ENCODE results near the gene QRICH2. TPM values are rescaled to one million over a fixed set of nuclear protein-coding genes. Genes with fewer than 3 reads are reported as not detected.
"Not testable (repeated sequence)": the region's sequence is repeated elsewhere in the genome, so short reads cannot be mapped to it uniquely, and the experiment has no call there.

Gene QRICH2, protein sequence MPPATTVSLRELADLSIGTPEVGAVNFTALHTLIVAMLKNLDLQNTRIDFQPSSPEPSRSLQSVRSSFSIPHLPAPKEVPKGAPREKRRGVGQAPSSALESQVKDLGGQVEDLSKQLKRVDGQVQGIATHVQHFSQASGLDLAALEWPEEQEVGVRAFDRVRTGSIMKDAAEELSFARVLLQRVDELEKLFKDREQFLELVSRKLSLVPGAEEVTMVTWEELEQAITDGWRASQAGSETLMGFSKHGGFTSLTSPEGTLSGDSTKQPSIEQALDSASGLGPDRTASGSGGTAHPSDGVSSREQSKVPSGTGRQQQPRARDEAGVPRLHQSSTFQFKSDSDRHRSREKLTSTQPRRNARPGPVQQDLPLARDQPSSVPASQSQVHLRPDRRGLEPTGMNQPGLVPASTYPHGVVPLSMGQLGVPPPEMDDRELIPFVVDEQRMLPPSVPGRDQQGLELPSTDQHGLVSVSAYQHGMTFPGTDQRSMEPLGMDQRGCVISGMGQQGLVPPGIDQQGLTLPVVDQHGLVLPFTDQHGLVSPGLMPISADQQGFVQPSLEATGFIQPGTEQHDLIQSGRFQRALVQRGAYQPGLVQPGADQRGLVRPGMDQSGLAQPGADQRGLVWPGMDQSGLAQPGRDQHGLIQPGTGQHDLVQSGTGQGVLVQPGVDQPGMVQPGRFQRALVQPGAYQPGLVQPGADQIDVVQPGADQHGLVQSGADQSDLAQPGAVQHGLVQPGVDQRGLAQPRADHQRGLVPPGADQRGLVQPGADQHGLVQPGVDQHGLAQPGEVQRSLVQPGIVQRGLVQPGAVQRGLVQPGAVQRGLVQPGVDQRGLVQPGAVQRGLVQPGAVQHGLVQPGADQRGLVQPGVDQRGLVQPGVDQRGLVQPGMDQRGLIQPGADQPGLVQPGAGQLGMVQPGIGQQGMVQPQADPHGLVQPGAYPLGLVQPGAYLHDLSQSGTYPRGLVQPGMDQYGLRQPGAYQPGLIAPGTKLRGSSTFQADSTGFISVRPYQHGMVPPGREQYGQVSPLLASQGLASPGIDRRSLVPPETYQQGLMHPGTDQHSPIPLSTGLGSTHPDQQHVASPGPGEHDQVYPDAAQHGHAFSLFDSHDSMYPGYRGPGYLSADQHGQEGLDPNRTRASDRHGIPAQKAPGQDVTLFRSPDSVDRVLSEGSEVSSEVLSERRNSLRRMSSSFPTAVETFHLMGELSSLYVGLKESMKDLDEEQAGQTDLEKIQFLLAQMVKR (N-terminal part only)
- total RNA-seq = 1 to 10 TPM in 1 of 2 experiments, under 1 TPM in 1; 0.87 to 1.6 TPM

GRCh38 chr17:76307966-76308338, at the start of gene QRICH2:
Gene QRICH2 (minus strand): TSS chr17:76308276. CDS start chr17:76307998, 278 bp downstream.
- H3K4me1 Mint-ChIP-seq = peaks cover 1% of the 10 kb centered on the region
- DNase-seq = no peak
- H3K4me3 Mint-ChIP-seq = no peak within 1 kb of the TSS
- H3K27me3 Mint-ChIP-seq = no peaks in the 10 kb centered on the region
- no peaks in the 10 kb centered on the region for H3K9me3 Mint-ChIP-seq
- no peak within 1 kb of the TSS for H3K27ac Mint-ChIP-seq
- no peaks in the 10 kb centered on the region for H3K36me3 Mint-ChIP-seq

DNA sequence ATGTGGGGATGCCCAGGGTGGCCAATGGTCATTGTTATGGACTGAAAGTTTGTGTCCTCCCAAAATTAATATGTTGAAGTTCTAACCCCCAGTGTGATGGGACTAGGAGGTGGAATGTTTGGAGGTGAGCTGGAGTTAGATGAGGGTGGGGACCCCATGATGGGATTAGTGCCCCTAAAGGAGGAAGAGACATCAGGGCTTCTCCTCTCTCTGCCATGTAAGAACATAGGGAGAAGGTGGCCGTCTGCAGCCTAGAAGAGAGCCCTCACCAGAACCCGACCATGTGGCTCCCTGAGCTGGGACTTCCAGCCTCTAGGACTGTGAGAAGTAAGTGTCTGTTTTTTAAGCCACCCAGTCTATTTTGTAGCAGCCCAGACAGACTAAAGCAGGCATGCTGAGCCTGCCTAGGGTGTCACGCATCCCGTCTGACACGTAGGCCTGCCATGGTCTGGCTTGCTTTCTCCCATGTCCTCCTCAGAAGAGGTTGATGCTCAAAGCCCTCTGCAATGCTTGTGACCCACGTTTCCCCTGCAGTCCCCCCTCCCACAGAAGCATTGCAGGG, 49.6 kb upstream of the QRICH2 start:
- Mint-ChIP-seq H3K9me3 (no peaks in the 10 kb centered on the region), H3K36me3 (no peaks in the 10 kb centered on the region), H3K4me3 (no peak overlapping the region), H3K4me1 (peaks cover 12% of the 10 kb centered on the region), H3K27ac (no peak overlapping the region), H3K27me3 (peaks cover 4% of the 10 kb centered on the region)
- DNase-seq = no peak

- H3K27ac Mint-ChIP-seq = no peak overlapping the region
- H3K9me3 Mint-ChIP-seq = no peaks in the 10 kb centered on the region
- H3K4me1 Mint-ChIP-seq = peaks cover 17% of the 10 kb centered on the region
- H3K4me3 Mint-ChIP-seq = no peak overlapping the region
- DNase-seq = no peak
- no peaks in the 10 kb centered on the region for H3K36me3 Mint-ChIP-seq
- H3K27me3 Mint-ChIP-seq = peaks cover under 1% of the 10 kb centered on the region
These were observed 48.9 kb upstream of the QRICH2 start for GRCh38 chr17:76356803-76357456.

- Mint-ChIP-seq H3K9me3 (no peaks in the 10 kb centered on the region), H3K27ac (no peak overlapping the region), H3K27me3 (no peaks in the 10 kb centered on the region), H3K36me3 (peaks cover 2% of the 10 kb centered on the region), H3K4me3 (peak overlapping the region; percentile 52), H3K4me1 (peaks cover 21% of the 10 kb centered on the region)
- no peak for DNase-seq
These were observed 46.8 kb upstream of the QRICH2 start for GRCh38 chr17:76354747-76355310.

GRCh38 chr17:76354317-76354729, 46.2 kb upstream of the QRICH2 start:
- Mint-ChIP-seq H3K4me3 (peak overlapping the region; percentile 87), H3K27me3 (no peaks in the 10 kb centered on the region), H3K27ac (peak overlapping the region; percentile 98), H3K36me3 (peaks cover 2% of the 10 kb centered on the region), H3K9me3 (no peaks in the 10 kb centered on the region), H3K4me1 (peaks cover 21% of the 10 kb centered on the region)
- DNase-seq = no peak

GRCh38 chr17:76353599-76354316, 45.7 kb upstream of the QRICH2 start, which contains the start of gene PRPSAP1:
Gene PRPSAP1 (minus strand): TSS chr17:76353916. CDS start chr17:76353703, 213 bp downstream.
- Mint-ChIP-seq H3K4me3 (peak within 1 kb of the TSS; percentile 87), H3K9me3 (no peaks in the 10 kb centered on the region), H3K4me1 (peaks cover 21% of the 10 kb centered on the region), H3K27ac (peak within 1 kb of the TSS; percentile 98), H3K27me3 (no peaks in the 10 kb centered on the region), H3K36me3 (peaks cover 2% of the 10 kb centered on the region)
- DNase-seq = peak; percentile 86

DNA sequence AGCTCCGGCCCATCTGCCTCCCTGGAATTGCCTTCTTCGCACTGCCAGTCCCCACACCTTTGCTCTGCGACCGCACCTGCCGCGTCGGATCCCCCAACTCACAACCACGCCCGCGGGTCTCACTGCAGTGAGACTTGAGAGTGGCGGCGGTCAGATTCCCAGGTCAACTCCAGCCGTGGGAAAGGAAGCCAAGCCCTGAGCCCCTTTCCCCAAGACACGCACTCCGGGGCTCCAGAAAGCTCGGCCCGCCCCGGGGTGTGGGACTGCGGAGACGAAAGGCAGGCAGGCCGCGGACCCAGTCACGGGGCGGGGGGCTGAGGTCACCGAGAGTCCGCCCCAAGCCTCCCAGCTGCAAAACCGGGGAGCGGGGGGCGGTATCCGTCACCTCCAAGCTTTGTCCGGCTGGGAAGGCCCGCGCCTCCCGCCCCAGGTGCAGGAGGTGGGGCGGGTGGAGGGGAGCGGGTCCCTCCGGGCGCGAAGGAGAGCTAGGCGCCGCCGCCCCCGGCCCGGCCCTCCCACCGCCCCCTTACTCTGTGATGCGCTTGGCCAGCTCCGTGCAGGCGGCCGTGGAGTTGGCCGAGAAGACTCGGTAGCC, 45.0 kb upstream of the QRICH2 start:
- peaks cover 2% of the 10 kb centered on the region for H3K36me3 Mint-ChIP-seq
- H3K27me3 Mint-ChIP-seq = no peaks in the 10 kb centered on the region
- no peaks in the 10 kb centered on the region for H3K9me3 Mint-ChIP-seq
- peaks cover 21% of the 10 kb centered on the region for H3K4me1 Mint-ChIP-seq
- H3K27ac Mint-ChIP-seq = peak overlapping the region; percentile 98
- peak; percentile 41 for DNase-seq
- H3K4me3 Mint-ChIP-seq = peak overlapping the region; percentile 87

DNA sequence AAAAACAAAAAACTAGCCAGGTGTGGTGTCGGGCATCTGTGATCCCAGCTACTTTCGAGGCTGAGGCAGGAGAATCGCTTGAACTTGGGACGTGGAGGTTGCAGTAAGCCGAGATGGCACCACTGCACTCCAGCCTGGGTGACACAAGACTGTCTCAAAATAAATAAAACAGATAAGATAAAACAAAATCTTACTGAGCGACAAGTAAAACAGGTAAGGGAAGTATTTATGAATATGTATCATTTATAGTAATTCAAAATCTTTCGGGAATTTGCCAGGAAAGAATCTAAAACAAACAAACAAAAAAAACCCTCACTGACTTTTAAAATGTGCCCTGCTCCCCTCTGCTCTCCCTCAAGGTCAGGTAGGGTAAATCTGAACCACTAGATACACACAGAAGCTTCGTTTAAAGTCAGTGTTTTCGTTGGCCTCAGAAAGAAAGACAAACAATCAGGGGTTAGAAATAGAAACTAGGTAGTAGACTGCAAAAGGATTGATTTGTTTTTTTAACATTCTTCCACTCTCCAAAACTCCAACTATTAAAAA, 43.5 kb upstream of the QRICH2 start:
- Mint-ChIP-seq H3K36me3 (peaks cover 10% of the 10 kb centered on the region), H3K27me3 (no peaks in the 10 kb centered on the region), H3K4me3 (peak overlapping the region; percentile 14), H3K9me3 (no peaks in the 10 kb centered on the region), H3K4me1 (peaks cover 20% of the 10 kb centered on the region), H3K27ac (no peak overlapping the region)
- DNase-seq = no peak

- peaks cover 20% of the 10 kb centered on the region for H3K4me1 Mint-ChIP-seq
- H3K4me3 Mint-ChIP-seq = no peak overlapping the region
- H3K27me3 Mint-ChIP-seq = no peaks in the 10 kb centered on the region
- peaks cover 10% of the 10 kb centered on the region for H3K36me3 Mint-ChIP-seq
- DNase-seq = no peak
- no peaks in the 10 kb centered on the region for H3K9me3 Mint-ChIP-seq
- H3K27ac Mint-ChIP-seq = no peak overlapping the region
These were observed 42.4 kb upstream of the QRICH2 start for GRCh38 chr17:76350463-76350862.

GRCh38 chr17:76346936-76347335, 38.9 kb upstream of the QRICH2 start:
- H3K27ac Mint-ChIP-seq, H3K9me3 Mint-ChIP-seq, H3K36me3 Mint-ChIP-seq, DNase-seq, H3K27me3 Mint-ChIP-seq, H3K4me1 Mint-ChIP-seq, H3K4me3 Mint-ChIP-seq: not testable (repeated sequence)

GRCh38 chr17:76345377-76345974, 37.4 kb upstream of the QRICH2 start:
- H3K36me3 Mint-ChIP-seq = peaks cover 9% of the 10 kb centered on the region
- no peaks in the 10 kb centered on the region for H3K27me3 Mint-ChIP-seq
- no peaks in the 10 kb centered on the region for H3K9me3 Mint-ChIP-seq
- DNase-seq = no peak
- no peak overlapping the region for H3K4me3 Mint-ChIP-seq
- no peaks in the 10 kb centered on the region for H3K4me1 Mint-ChIP-seq
- H3K27ac Mint-ChIP-seq = no peak overlapping the region

DNA sequence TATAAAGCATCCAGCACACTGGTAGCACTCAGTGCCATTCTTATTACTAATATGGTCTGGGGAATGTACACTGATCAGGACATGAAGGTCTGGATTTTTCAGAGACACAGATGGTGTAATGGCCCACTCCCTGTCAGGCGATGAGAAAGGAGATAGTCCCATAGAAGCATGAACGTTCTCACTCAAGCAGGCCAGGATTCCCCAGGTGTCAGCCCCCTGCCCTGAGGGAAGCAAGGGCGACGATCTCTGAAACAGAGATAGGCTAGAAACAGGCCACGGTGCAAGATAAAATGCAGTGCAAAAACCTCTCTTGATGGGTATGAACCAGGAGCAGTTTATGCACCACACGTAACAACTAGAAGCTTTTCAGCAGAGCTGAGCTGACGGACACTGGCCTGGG, 35.0 kb upstream of the QRICH2 start:
- Mint-ChIP-seq H3K27me3 (no peaks in the 10 kb centered on the region), H3K4me1 (peaks cover 2% of the 10 kb centered on the region), H3K27ac (no peak overlapping the region), H3K4me3 (no peak overlapping the region), H3K36me3 (peaks cover 7% of the 10 kb centered on the region), H3K9me3 (no peaks in the 10 kb centered on the region)
- DNase-seq = no peak

All from activated naive CD8-positive, alpha-beta T cell treated with anti-CD3 and anti-CD28 coated beads for 36 hours (primary cell).